Trophoblast cell (in vitro differentiated cells and primary cell): ENCODE data around the gene MRPL40.

Experiments used
- DNase-seq, 2 donors: peaks; one replicate each; pipeline ENCODE4 v3.0.0-alpha.2; 2016
- H2AFZ ChIP-seq: 2 replicates; pipeline ENCODE4 v1.6.1; 2013; ENCODE audit warnings: low read length, moderate library complexity, mild to moderate bottlenecking; ENCODE audit not compliant: insufficient read depth, poor library complexity
- H2AK5ac ChIP-seq: 2 replicates; pipeline ENCODE4 v1.6.1; 2013; ENCODE audit warnings: mild to moderate bottlenecking, low read length
- H2BK120ac ChIP-seq: 2 replicates; pipeline ENCODE4 v1.6.1; 2013; ENCODE audit warnings: low read length, mild to moderate bottlenecking, moderate library complexity; ENCODE audit not compliant: insufficient read depth, poor library complexity
- H2BK12ac ChIP-seq: 2 replicates; pipeline ENCODE4 v1.6.1; 2013; ENCODE audit warnings: mild to moderate bottlenecking, low read length, moderate library complexity
- H2BK5ac ChIP-seq: 2 replicates; pipeline ENCODE4 v1.6.1; 2013; ENCODE audit warnings: low read length, low read depth, moderate library complexity, mild to moderate bottlenecking; ENCODE audit not compliant: poor library complexity
- H3K14ac ChIP-seq: 2 replicates; pipeline ENCODE4 v1.6.1; 2013; ENCODE audit warnings: mild to moderate bottlenecking, low read length
- H3K18ac ChIP-seq: 2 replicates; pipeline ENCODE4 v1.6.1; 2013; ENCODE audit warnings: mild to moderate bottlenecking, low read length
- H3K23ac ChIP-seq: 2 replicates; pipeline ENCODE4 v1.6.1; 2013; ENCODE audit warnings: low read length
- H3K27ac ChIP-seq: 2 replicates; pipeline ENCODE4 v1.5.1; 2013; ENCODE audit warnings: low read depth, mild to moderate bottlenecking, inconsistent platforms, low read length, moderate library complexity
- H3K27me3 ChIP-seq: 2 replicates; pipeline ENCODE4 v1.6.1; 2013; ENCODE audit warnings: inconsistent platforms, mild to moderate bottlenecking, low read length, moderate library complexity; ENCODE audit not compliant: insufficient read depth
- H3K36me3 ChIP-seq, 2 experiments: 1 replicate in 1 of 2; 2 replicates in 1 of 2; pipeline ENCODE4 v1.6.1; 2013; ENCODE audit warnings: low read length in 2 of 2, mild to moderate bottlenecking in 2 of 2, moderate library complexity in 1 of 2; ENCODE audit not compliant: insufficient read depth in 2 of 2, control insufficient read depth in 1 of 2
- H3K4ac ChIP-seq: 2 replicates; pipeline ENCODE4 v1.6.1; 2013; ENCODE audit warnings: low read depth, mild to moderate bottlenecking, low read length, moderate library complexity
- H3K4me1 ChIP-seq, 2 experiments: 1 replicate in 1 of 2; 2 replicates in 1 of 2; pipeline ENCODE4 v1.6.1; 2013; ENCODE audit warnings: low read length in 2 of 2, mild to moderate bottlenecking in 2 of 2, moderate library complexity in 1 of 2; ENCODE audit not compliant: insufficient read depth in 2 of 2, control insufficient read depth in 1 of 2
- H3K4me2 ChIP-seq: 2 replicates; pipeline ENCODE4 v1.6.1; 2013; ENCODE audit warnings: inconsistent platforms, mild to moderate bottlenecking, low read length, moderate library complexity
- H3K4me3 ChIP-seq: 2 replicates; pipeline ENCODE4 v1.5.1; 2013; ENCODE audit warnings: mild to moderate bottlenecking, low read depth, low read length, inconsistent platforms
- H3K79me1 ChIP-seq: one replicate; pipeline ENCODE4 v1.6.1; 2013; ENCODE audit warnings: low read length
- H3K79me2 ChIP-seq: 2 replicates; pipeline ENCODE4 v1.6.1; 2013; ENCODE audit warnings: low read length, mild to moderate bottlenecking; ENCODE audit not compliant: control insufficient read depth, insufficient read depth, poor library complexity
- H3K9ac ChIP-seq: 2 replicates; pipeline ENCODE4 v1.6.1; 2013; ENCODE audit warnings: mild to moderate bottlenecking, low read length
- H3K9me3 ChIP-seq: 2 replicates; pipeline ENCODE4 v1.6.1; 2013; ENCODE audit warnings: low read depth, mild to moderate bottlenecking, control low read depth, inconsistent platforms, low read length; ENCODE audit not compliant: insufficient read depth
- H4K12ac ChIP-seq: 2 replicates; pipeline ENCODE4 v1.6.1; 2013; ENCODE audit warnings: low read depth, mild to moderate bottlenecking, low read length, moderate library complexity
- H4K8ac ChIP-seq: 2 replicates; pipeline ENCODE4 v1.6.1; 2013; ENCODE audit warnings: low read depth, mild to moderate bottlenecking, low read length, moderate library complexity
- H4K91ac ChIP-seq: one replicate; pipeline ENCODE4 v1.6.1; 2013; ENCODE audit warnings: low read depth, mild to moderate bottlenecking, low read length, moderate library complexity
- whole genome bisulfite sequencing: extraction: QIAGEN DNeasy Blood & Tissue Kit; methylation state at CpG from one replicate; pipeline ENCODE4 v1.1.7; 2013; ENCODE audit warnings: missing lambda C conversion rate; ENCODE audit not compliant: insufficient read length, insufficient coverage; ENCODE audit errors: extremely low coverage; 5-methylcytosine and 5-hydroxymethylcytosine counted together

MRPL40 gene

DNA sequence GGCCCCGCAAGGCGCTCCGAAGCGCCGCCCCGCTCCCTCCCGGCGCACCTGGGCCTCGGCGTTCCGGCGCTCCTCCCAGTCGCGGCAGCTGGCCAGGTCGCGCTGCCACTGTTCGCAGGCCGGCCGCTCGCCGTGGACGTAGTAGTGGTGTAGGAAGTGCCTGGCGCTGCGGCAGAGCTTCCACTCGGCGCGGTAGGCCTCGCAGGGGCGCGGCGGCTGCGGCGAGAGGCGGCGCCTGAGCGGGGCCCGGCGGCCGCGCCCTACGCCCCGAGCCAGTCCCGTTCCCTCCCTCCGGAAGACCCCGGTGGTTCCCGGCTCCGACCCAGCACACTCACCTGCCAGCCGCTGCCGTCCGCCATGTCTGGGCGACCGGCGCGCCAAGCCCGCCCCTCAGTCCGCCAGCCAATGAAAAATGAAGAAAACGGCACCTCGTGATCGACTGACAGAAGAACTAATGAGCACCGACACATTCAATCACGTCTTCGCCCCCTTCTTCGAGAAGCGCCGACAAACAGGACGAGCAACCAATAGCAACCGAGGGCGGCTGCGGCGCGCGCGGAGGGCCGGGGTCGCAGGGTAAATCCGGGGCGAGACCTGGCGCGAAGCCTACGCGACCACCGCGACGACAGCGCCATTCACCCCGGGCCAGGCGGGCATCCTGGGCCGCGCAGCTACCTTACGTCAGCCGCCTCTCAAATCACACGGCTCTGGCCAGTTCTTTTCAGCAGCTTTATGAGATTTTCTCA lies 15.2 kb downstream of the MRPL40 start, which contains the start of gene C22orf39:
Gene C22orf39, minus strand, starts transcription at position 382 of the 746 bp plus-strand sequence. Its CDS starts 23 bp downstream, at position 359.
- H2BK12ac ChIP-seq = no peak within 1 kb of the TSS
- H2AK5ac ChIP-seq = no peak within 1 kb of the TSS

DNA sequence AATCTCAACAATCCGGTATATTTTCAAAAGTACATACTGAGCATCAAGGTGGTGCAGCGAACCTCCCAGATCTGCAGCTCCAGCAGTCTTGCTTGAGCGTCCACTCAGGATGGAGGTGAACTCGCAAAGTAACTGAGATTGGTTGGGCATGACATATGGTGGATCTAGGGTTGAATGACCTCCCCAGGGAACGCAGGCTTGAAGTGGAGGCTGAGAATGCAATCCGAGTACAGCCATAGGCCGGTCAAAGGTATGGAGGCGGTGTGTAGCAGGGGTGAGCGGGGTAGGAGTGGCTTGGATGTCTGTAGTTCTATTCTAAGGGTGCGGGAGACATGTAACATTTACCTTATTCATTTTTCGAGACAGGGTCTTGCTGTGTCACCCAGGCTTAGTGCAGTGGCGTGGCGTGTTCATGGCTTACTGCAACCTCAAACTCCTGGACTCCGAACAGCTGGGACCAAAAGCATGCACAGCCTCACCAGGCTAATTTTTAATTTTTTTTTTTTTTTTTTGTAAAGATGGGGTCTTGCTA lies 15.8 kb downstream of the MRPL40 start:
- H4K8ac ChIP-seq = peak overlapping the region; percentile 77
- no CpG with 5 or more reads among the region's 14 CpGs for WGBS

More for the DNA sequence above, 15.2 kb downstream of the MRPL40 start, which contains the start of gene C22orf39:
- no peaks in the 10 kb centered on the region for H3K9me3 ChIP-seq
- peak within 1 kb of the TSS; percentile 89 for H3K4me2 ChIP-seq
- peaks cover 11 to 12% of the 10 kb centered on the region in 2 experiments for H3K4me1 ChIP-seq
- H3K18ac ChIP-seq = peak within 1 kb of the TSS; percentile 61
- H3K14ac ChIP-seq = peak within 1 kb of the TSS; percentile 84
- DNase-seq = peak; percentile 87 to 90
- peak within 1 kb of the TSS; percentile 83 for H3K9ac ChIP-seq
- no peaks in the 10 kb centered on the region for H3K27me3 ChIP-seq
- peaks cover 26 to 43% of the 10 kb centered on the region in 2 experiments for H3K36me3 ChIP-seq
- peak within 1 kb of the TSS; percentile 81 for H2AFZ ChIP-seq
- peak within 1 kb of the TSS; percentile 85 for H4K8ac ChIP-seq
- peaks cover 7% of the 10 kb centered on the region for H3K79me2 ChIP-seq
- WGBS = no CpG with 5 or more reads among the region's 92 CpGs
- H2BK5ac ChIP-seq = peak within 1 kb of the TSS; percentile 42
- H4K12ac ChIP-seq = peak within 1 kb of the TSS; percentile 72
- peak within 1 kb of the TSS; percentile 86 for H4K91ac ChIP-seq
- H3K4me3 ChIP-seq = peak within 1 kb of the TSS; percentile 90
- no peak within 1 kb of the TSS for H3K23ac ChIP-seq
- H2BK120ac ChIP-seq = peak within 1 kb of the TSS; percentile 43
- peak within 1 kb of the TSS; percentile 93 for H3K4ac ChIP-seq
- peak within 1 kb of the TSS; percentile 91 for H3K27ac ChIP-seq
- peaks cover 7% of the 10 kb centered on the region for H3K79me1 ChIP-seq

DNA sequence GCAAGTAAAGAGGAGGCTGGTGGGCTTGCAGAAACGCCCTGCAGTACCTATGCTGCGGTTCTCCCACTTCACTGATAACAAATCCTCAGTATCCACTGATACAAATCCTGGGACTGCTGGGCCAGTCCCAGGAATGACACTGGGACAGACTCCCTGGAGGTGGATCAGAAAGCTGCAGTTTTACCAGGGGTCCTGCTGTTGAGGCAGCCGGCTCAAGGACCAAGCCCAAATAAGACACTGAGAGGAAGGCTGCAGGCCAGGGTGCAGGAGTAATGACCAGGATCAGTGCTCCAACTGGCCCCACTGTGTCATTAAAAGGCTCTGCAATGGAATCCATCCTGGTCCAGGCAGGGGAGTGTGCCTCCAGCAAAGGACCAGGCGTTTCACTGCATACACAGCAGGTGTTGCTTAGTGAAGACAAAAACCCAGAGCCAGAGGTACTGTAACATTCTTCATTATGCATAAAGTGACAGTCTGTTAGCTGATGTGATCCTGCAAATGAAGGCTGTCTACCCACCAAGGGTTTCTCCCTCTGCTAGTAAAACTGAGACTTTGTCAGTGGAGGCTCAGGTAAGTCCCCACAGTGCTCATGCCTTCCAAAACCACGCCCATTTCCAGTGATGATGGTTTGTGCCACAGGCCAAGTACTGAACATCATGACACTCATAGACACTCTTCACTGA lies 16.5 kb downstream of the MRPL40 start:
- H3K27me3 ChIP-seq = no peaks in the 10 kb centered on the region
- H3K4me3 ChIP-seq = no peak overlapping the region
- H3K36me3 ChIP-seq = peaks cover 28 to 46% of the 10 kb centered on the region in 2 experiments
- no peak overlapping the region for H3K14ac ChIP-seq
- H4K91ac ChIP-seq = no peak overlapping the region
- no peak for DNase-seq
- H3K4me1 ChIP-seq = peaks cover 11 to 12% of the 10 kb centered on the region in 2 experiments
- H3K4ac ChIP-seq = no peak overlapping the region
- no peak overlapping the region for H3K23ac ChIP-seq
- no peak overlapping the region for H2BK12ac ChIP-seq
- H2AFZ ChIP-seq = no peak overlapping the region
- no peak overlapping the region for H3K27ac ChIP-seq
- H3K9me3 ChIP-seq = peaks cover 1% of the 10 kb centered on the region
- no peak overlapping the region for H2BK5ac ChIP-seq
- H3K18ac ChIP-seq = no peak overlapping the region
- peak overlapping the region; percentile 8 for H3K4me2 ChIP-seq
- H2BK120ac ChIP-seq = no peak overlapping the region
- H3K79me2 ChIP-seq = peaks cover 7% of the 10 kb centered on the region
- no CpG with 5 or more reads among the region's 5 CpGs for WGBS
- H3K79me1 ChIP-seq = peaks cover 7% of the 10 kb centered on the region
- no peak overlapping the region for H4K12ac ChIP-seq
- no peak overlapping the region for H2AK5ac ChIP-seq
- no peak overlapping the region for H3K9ac ChIP-seq
- H4K8ac ChIP-seq = no peak overlapping the region

More for the DNA sequence above, 15.8 kb downstream of the MRPL40 start:
- Histone ChIP-seq H2AK5ac (no peak overlapping the region), H3K27ac (peak overlapping the region; percentile 3), H3K36me3 (peaks cover 26 to 44% of the 10 kb centered on the region in 2 experiments), H3K14ac (peak overlapping the region; percentile 75), H3K4me2 (peak overlapping the region; percentile 76), H3K79me1 (peaks cover 7% of the 10 kb centered on the region), H3K18ac (peak overlapping the region; percentile 54), H3K4me3 (peak overlapping the region; percentile 70), H3K9me3 (no peaks in the 10 kb centered on the region), H4K12ac (peak overlapping the region; percentile 72), H2AFZ (peak overlapping the region; percentile 81), H2BK12ac (no peak overlapping the region), H3K4ac (peak overlapping the region; percentile 27), H4K91ac (peak overlapping the region; percentile 60), H3K23ac (no peak overlapping the region), H2BK120ac (peak overlapping the region; percentile 43), H3K27me3 (no peaks in the 10 kb centered on the region), H2BK5ac (peak overlapping the region; percentile 10), H3K4me1 (peaks cover 11 to 12% of the 10 kb centered on the region in 2 experiments), H3K9ac (peak overlapping the region; percentile 76), H3K79me2 (peaks cover 7% of the 10 kb centered on the region)
- DNase-seq = peak; percentile 12 to 37

DNA sequence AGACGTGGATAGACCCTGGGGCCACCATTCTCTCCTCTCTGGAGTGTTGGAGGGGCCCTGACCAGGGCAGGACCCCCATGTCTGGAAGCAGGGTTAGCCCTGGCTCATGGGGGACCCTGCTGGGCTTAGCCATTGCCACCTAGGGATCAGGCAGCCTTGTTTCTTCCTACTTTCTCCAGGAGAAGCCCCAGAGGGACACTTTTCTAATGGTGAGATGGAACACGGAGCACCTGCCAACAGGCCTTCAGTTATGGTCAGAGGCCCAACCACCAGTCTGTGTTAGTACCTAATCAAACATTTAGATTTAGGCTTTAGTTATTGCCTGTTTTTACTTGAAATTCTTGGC lies 17.1 kb downstream of the MRPL40 start:
- Histone ChIP-seq H3K4ac (no peak overlapping the region), H2BK12ac (no peak overlapping the region), H3K18ac (no peak overlapping the region), H3K4me1 (peaks cover 11 to 12% of the 10 kb centered on the region in 2 experiments), H2BK5ac (no peak overlapping the region), H3K79me2 (peaks cover 7% of the 10 kb centered on the region), H2AK5ac (no peak overlapping the region), H3K4me2 (no peak overlapping the region), H4K8ac (no peak overlapping the region), H3K23ac (no peak overlapping the region), H3K9me3 (peaks cover 3% of the 10 kb centered on the region), H3K4me3 (no peak overlapping the region), H3K36me3 (peaks cover 28 to 47% of the 10 kb centered on the region in 2 experiments), H3K27ac (no peak overlapping the region), H2AFZ (no peak overlapping the region), H2BK120ac (no peak overlapping the region), H3K27me3 (no peaks in the 10 kb centered on the region), H3K79me1 (peaks cover 7% of the 10 kb centered on the region), H4K91ac (no peak overlapping the region), H3K14ac (no peak overlapping the region), H3K9ac (no peak overlapping the region), H4K12ac (no peak overlapping the region)
- DNase-seq = no peak
- WGBS = no CpG with 5 or more reads among the region's 2 CpGs
